GM12891 (cell line): ENCODE results near the gene PHKA2.

Source experiments
- PAX5 ChIP-seq: IDR thresholded peaks from 2 replicates; pipeline ENCODE4 v1.6.1; 2011; ENCODE audit warnings: low read length, moderate library complexity, mild to moderate bottlenecking; ENCODE audit not compliant: insufficient read depth, severe bottlenecking
- POLR2A ChIP-seq: IDR thresholded peaks from 2 replicates; pipeline ENCODE4 v1.6.1; 2011; ENCODE audit warnings: low read depth, low read length, control low read depth
- POLR2AphosphoS5 ChIP-seq: IDR thresholded peaks from 2 replicates; pipeline ENCODE4 v1.6.1; 2011; ENCODE audit warnings: low read depth, low read length, control low read depth
- SPI1 ChIP-seq: IDR thresholded peaks from 2 replicates; pipeline ENCODE4 v1.6.1; 2011; ENCODE audit warnings: low read depth, low read length, control low read depth
- TAF1 ChIP-seq: IDR thresholded peaks from 2 replicates; pipeline ENCODE4 v1.6.1; 2011; ENCODE audit warnings: low read depth, low read length, control low read depth

DNA sequence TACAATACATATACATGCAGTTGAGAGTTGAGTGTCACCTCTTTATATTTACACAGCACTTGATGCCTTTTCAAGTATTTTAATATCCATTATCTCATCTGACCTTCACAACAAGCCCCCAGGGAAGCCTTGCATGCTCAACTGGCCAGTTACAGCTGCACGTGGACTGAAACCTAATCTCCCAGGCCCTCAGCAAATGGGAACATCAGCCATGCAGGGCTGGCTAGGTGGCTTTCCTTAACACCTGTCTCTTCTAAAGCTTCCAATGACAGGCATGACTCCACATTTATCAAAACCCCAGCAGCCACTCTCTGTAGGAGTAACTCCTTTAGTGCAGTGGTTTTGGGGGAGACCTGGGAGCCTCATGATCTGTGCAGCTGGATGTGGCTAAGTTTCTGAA lies 56.4 kb downstream of the PHKA2 start:
- TF ChIP-seq POLR2AphosphoS5: no peak
- TF ChIP-seq POLR2A: no peak
- TF ChIP-seq TAF1: no peak
- no peak for TF ChIP-seq SPI1
- TF ChIP-seq PAX5: no peak
